Natural killer cell treated with Interleukin-12 subunit alpha and Interleukin-12 subunit beta and Interleukin-15 and Interleukin-18, amount 100 ng/mL, for 72 hours (primary cell): Measurements from ENCODE around the gene CERK. TPM values are rescaled to one million over a fixed set of nuclear protein-coding genes. Genes with fewer than 3 reads are reported as not detected.
"Not testable (repeated sequence)": the region's sequence is repeated elsewhere in the genome, so short reads cannot be mapped to it uniquely, and the experiment has no call there.

Source experiments
- ATAC-seq, 2 donors: fragments of 150-1000 bp; cut with Tn5 transposase in 1 of 2; sonication (Bioruptor Pico), chemical (Tn5 transposase) in 1 of 2; 2 replicates each; pipeline ENCODE4 v1.10.0; 2021
- DNase-seq: peaks from one replicate; pipeline ENCODE4 v3.0.0; 2022; ENCODE audit warnings: low spot score
- H3K27ac Mint-ChIP-seq, 2 donors: 1 replicate in 1 of 2; 2 replicates in 1 of 2; pipeline ENCODE4 v1.8.0; 2022; ENCODE audit warnings: mixed read lengths in 2 of 2, mild to moderate bottlenecking in 1 of 2, moderate library complexity in 1 of 2
- H3K27me3 Mint-ChIP-seq, 2 donors: 1 replicate in 1 of 2; 2 replicates in 1 of 2; pipeline ENCODE4 v1.8.0; 2022; ENCODE audit warnings: mixed read lengths in 2 of 2
- H3K36me3 Mint-ChIP-seq: one replicate; pipeline ENCODE4 v1.8.0; 2022; ENCODE audit warnings: mixed read lengths
- H3K4me1 Mint-ChIP-seq, 2 donors: 1 replicate in 1 of 2; 2 replicates in 1 of 2; pipeline ENCODE4 v1.8.0; 2022; ENCODE audit warnings: low read depth in 2 of 2, mixed read lengths in 2 of 2, mild to moderate bottlenecking in 1 of 2
- H3K4me3 Mint-ChIP-seq: one replicate; pipeline ENCODE4 v1.8.0; 2022; ENCODE audit warnings: mixed read lengths
- H3K9me3 Mint-ChIP-seq: 2 replicates; pipeline ENCODE4 v1.8.0; 2022; ENCODE audit warnings: mixed read lengths
- total RNA-seq, 2 donors: library from RNA; stranded (reverse); gene quantifications; one replicate each; pipeline ENCODE4 v1.2.3, GENCODE V29; 2022

CERK gene
- total RNA-seq, 2 donors from 2014 or later: 38.1 to 55.8 TPM

- DNase-seq (no peak), ATAC-seq (peak; percentile 52 to 63)
- H3K4me3 Mint-ChIP-seq: peak overlapping the region; percentile 98
- H3K4me1 Mint-ChIP-seq: peaks cover 30 to 40% of the 10 kb centered on the region in 2 donors
- H3K36me3 Mint-ChIP-seq: no peaks in the 10 kb centered on the region
- no peaks in the 10 kb centered on the region for H3K9me3 Mint-ChIP-seq
- peak overlapping the region; percentile 82 to 95 for H3K27ac Mint-ChIP-seq
- no peaks in the 10 kb centered on the region for H3K27me3 Mint-ChIP-seq
Observed at GRCh38 chr22:46737105-46737975, 712 bp downstream of the CERK start.

GRCh38 chr22:46736705-46737104, 1.3 kb downstream of the CERK start:
- peak overlapping the region; percentile 98 for H3K4me3 Mint-ChIP-seq
- H3K36me3 Mint-ChIP-seq: no peaks in the 10 kb centered on the region
- peak overlapping the region; percentile 82 to 95 for H3K27ac Mint-ChIP-seq
- ATAC-seq (no peak), DNase-seq (peak; percentile 49)
- H3K9me3 Mint-ChIP-seq: no peaks in the 10 kb centered on the region
- no peaks in the 10 kb centered on the region for H3K27me3 Mint-ChIP-seq
- peaks cover 31 to 40% of the 10 kb centered on the region in 2 donors for H3K4me1 Mint-ChIP-seq

GRCh38 chr22:46735747-46736608, 2.1 kb downstream of the CERK start:
- peak overlapping the region; percentile 82 to 95 for H3K27ac Mint-ChIP-seq
- peaks cover 37 to 40% of the 10 kb centered on the region in 2 donors for H3K4me1 Mint-ChIP-seq
- peak; percentile 58 for DNase-seq

GRCh38 chr22:46734830-46735453, 3.1 kb downstream of the CERK start:
- H3K9me3 Mint-ChIP-seq: no peaks in the 10 kb centered on the region
- peak overlapping the region; percentile 79 to 80 for H3K27ac Mint-ChIP-seq
- peak overlapping the region; percentile 98 for H3K4me3 Mint-ChIP-seq
- H3K27me3 Mint-ChIP-seq: no peaks in the 10 kb centered on the region
- no peaks in the 10 kb centered on the region for H3K36me3 Mint-ChIP-seq
- DNase-seq (peak; percentile 38), ATAC-seq (no peak)
- peaks cover 43 to 47% of the 10 kb centered on the region in 2 donors for H3K4me1 Mint-ChIP-seq

More at GRCh38 chr22:46735747-46736608, 2.1 kb downstream of the CERK start:
- H3K36me3 Mint-ChIP-seq: no peaks in the 10 kb centered on the region
- peak overlapping the region; percentile 98 for H3K4me3 Mint-ChIP-seq
- no peaks in the 10 kb centered on the region for H3K27me3 Mint-ChIP-seq
- ATAC-seq: no peak
- H3K9me3 Mint-ChIP-seq: no peaks in the 10 kb centered on the region

- Mint-ChIP-seq H3K4me3 (peak overlapping the region; percentile 98), H3K27ac (peak overlapping the region; percentile 79 to 80), H3K4me1 (peaks cover 45 to 46% of the 10 kb centered on the region in 2 donors)
- not testable (repeated sequence) for H3K36me3 Mint-ChIP-seq, H3K27me3 Mint-ChIP-seq, ATAC-seq, H3K9me3 Mint-ChIP-seq
- peak; percentile 8 for DNase-seq
Observed at GRCh38 chr22:46734213-46734722, 3.8 kb downstream of the CERK start.

- Mint-ChIP-seq H3K4me1 (peaks cover 39 to 44% of the 10 kb centered on the region in 2 donors), H3K27ac (peak overlapping the region in 1 of 2 donors; percentile 31), H3K27me3 (no peaks in the 10 kb centered on the region), H3K4me3 (no peak overlapping the region), H3K36me3 (no peaks in the 10 kb centered on the region), H3K9me3 (no peaks in the 10 kb centered on the region)
- DNase-seq (peak; percentile 34), ATAC-seq (no peak)
Observed at GRCh38 chr22:46732513-46732912, 5.5 kb downstream of the CERK start.

- no peaks in the 10 kb centered on the region for H3K36me3 Mint-ChIP-seq
- DNase-seq (no peak), ATAC-seq (no peak)
- H3K4me1 Mint-ChIP-seq: peaks cover 34 to 42% of the 10 kb centered on the region in 2 donors
- H3K9me3 Mint-ChIP-seq: no peaks in the 10 kb centered on the region
- H3K27me3 Mint-ChIP-seq: no peaks in the 10 kb centered on the region
- peak overlapping the region; percentile 32 to 84 for H3K27ac Mint-ChIP-seq
- no peak overlapping the region for H3K4me3 Mint-ChIP-seq
Observed at GRCh38 chr22:46732041-46732379, 6.0 kb downstream of the CERK start.

GRCh38 chr22:46731246-46732040, 6.6 kb downstream of the CERK start:
- no peak overlapping the region for H3K4me3 Mint-ChIP-seq
- H3K27me3 Mint-ChIP-seq: no peaks in the 10 kb centered on the region
- peaks cover 28 to 41% of the 10 kb centered on the region in 2 donors for H3K4me1 Mint-ChIP-seq
- H3K27ac Mint-ChIP-seq: peak overlapping the region; percentile 32 to 84
- no peaks in the 10 kb centered on the region for H3K9me3 Mint-ChIP-seq
- no peaks in the 10 kb centered on the region for H3K36me3 Mint-ChIP-seq
- DNase-seq (peak; percentile 47), ATAC-seq (no peak)

- Mint-ChIP-seq H3K9me3 (no peaks in the 10 kb centered on the region), H3K4me3 (no peak overlapping the region), H3K4me1 (peaks cover 31 to 38% of the 10 kb centered on the region in 2 donors), H3K27ac (peak overlapping the region; percentile 32 to 84), H3K27me3 (no peaks in the 10 kb centered on the region), H3K36me3 (no peaks in the 10 kb centered on the region)
- DNase-seq (peak; percentile 58), ATAC-seq (no peak)
Observed at GRCh38 chr22:46730568-46731245, 7.3 kb downstream of the CERK start.

GRCh38 chr22:46728470-46728869, 9.6 kb downstream of the CERK start:
- no peak for DNase-seq
- H3K9me3 Mint-ChIP-seq: no peaks in the 10 kb centered on the region
- no peaks in the 10 kb centered on the region for H3K36me3 Mint-ChIP-seq
- H3K4me1 Mint-ChIP-seq: peaks cover 21 to 32% of the 10 kb centered on the region in 2 donors
- no peak overlapping the region for H3K27ac Mint-ChIP-seq
- ATAC-seq: no peak
- H3K27me3 Mint-ChIP-seq: no peaks in the 10 kb centered on the region
- H3K4me3 Mint-ChIP-seq: no peak overlapping the region

- Mint-ChIP-seq H3K4me1 (peaks cover 21 to 34% of the 10 kb centered on the region in 2 donors), H3K4me3 (no peak overlapping the region), H3K9me3 (no peaks in the 10 kb centered on the region), H3K27ac (no peak overlapping the region), H3K27me3 (no peaks in the 10 kb centered on the region), H3K36me3 (no peaks in the 10 kb centered on the region)
- ATAC-seq: no peak
- DNase-seq: no peak
Observed at GRCh38 chr22:46727813-46728364, 10.2 kb downstream of the CERK start.

- H3K27ac Mint-ChIP-seq: no peak overlapping the region
- H3K27me3 Mint-ChIP-seq: no peaks in the 10 kb centered on the region
- no peak for ATAC-seq
- no peak for DNase-seq
- no peaks in the 10 kb centered on the region for H3K9me3 Mint-ChIP-seq
- H3K4me3 Mint-ChIP-seq: no peak overlapping the region
- H3K36me3 Mint-ChIP-seq: no peaks in the 10 kb centered on the region
- H3K4me1 Mint-ChIP-seq: peaks cover 21 to 37% of the 10 kb centered on the region in 2 donors
Observed at GRCh38 chr22:46726986-46727317, 11.1 kb downstream of the CERK start.
